ENCODE data around the gene NGEF. TPM values are rescaled to one million over a fixed set of nuclear protein-coding genes. Genes with fewer than 3 reads are reported as not detected.

The NGEF gene
- total RNA-seq, 2 donors from 2014 or later, result 0.23 TPM; not detected in 1

DNA sequence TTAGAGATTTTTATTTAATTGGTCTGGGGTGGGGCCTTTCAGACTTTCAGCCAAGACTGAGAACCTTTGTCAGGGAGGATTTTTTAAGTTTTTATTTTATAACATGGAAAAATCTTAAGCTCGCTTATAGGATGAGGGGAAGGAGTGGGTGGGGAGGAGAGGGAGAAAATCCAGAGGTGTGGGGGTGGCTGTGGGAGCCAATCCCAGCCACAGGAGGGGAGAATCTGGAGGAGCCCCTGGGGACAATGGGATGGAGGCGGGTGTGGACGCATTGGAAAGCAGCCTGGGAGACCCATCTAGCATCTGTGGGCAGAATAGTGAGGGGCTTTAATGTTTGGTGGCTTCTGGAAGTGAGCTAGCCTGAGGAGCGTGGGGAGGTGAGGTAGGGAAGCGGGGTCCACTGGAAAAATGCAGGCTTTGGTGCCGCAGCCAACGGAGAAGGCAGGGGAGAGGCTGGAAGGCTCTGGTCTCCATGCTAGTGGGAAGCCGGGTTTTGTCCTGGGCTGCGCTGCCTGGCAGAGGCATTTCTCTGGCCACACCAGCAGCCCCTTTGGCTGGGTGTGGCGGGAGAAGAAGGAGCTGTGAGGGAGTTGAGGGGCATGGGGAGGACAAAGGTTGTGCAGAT lies 35.6 kb upstream of the NGEF start:
- Mint-ChIP-seq H3K36me3 (no peaks in the 10 kb centered on the region), H3K9me3 (no peaks in the 10 kb centered on the region), H3K27ac (no peak overlapping the region)
- DNase-seq (ENCODE audit: low spot score in 2 of 2), result no peak
- no peak for ATAC-seq

DNA sequence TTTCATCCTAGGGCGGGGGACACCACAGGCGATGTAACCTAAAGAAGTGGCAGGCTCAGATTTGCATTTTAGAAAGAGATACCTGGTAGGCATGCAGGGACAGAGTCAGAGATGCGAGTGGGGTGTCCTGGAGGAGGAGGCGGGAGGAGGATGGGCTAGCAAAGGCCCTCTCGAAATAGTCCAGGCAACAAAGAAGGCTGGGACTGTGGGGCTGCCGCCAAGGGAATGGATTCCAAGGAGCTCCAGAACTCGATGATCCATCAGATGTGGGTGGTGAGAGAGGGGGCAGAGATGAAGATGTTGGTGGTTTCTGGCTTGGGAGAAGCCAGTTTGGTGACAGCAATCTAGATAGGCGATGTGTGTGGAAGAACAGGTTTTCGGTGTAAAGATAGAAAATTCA lies 34.6 kb upstream of the NGEF start:
- H3K36me3 Mint-ChIP-seq, result no peaks in the 10 kb centered on the region
- ATAC-seq (no peak), DNase-seq (ENCODE audit: low spot score in 2 of 2) (no peak)
- no peaks in the 10 kb centered on the region for H3K9me3 Mint-ChIP-seq
- peak overlapping the region; percentile 2 to 13 for H3K27ac Mint-ChIP-seq

DNA sequence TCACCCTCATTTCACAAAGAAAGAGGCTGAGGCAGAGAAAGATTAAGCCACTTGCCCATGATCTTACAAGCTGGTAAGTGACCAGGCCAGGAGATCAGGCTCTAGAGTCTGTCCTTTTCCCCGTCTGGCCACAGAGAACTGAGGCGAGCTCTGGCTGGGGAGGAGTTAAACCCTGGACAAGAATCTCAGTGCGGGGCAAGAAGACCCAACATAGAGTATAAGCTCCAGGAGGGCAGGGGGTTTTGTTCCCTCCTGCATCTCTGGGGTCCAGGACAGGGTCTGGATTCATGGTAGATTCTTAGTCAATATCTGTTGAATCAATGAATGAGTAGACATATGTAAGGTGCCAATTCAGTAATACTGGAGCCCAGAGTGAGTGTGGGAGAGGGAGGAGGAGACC lies 34.1 kb upstream of the NGEF start:
- Mint-ChIP-seq H3K27ac (peak overlapping the region in 1 of 2 donors; percentile 2), H3K9me3 (no peaks in the 10 kb centered on the region), H3K36me3 (no peaks in the 10 kb centered on the region)
- DNase-seq (ENCODE audit: low spot score in 2 of 2), result no peak
- ATAC-seq, result no peak

DNA sequence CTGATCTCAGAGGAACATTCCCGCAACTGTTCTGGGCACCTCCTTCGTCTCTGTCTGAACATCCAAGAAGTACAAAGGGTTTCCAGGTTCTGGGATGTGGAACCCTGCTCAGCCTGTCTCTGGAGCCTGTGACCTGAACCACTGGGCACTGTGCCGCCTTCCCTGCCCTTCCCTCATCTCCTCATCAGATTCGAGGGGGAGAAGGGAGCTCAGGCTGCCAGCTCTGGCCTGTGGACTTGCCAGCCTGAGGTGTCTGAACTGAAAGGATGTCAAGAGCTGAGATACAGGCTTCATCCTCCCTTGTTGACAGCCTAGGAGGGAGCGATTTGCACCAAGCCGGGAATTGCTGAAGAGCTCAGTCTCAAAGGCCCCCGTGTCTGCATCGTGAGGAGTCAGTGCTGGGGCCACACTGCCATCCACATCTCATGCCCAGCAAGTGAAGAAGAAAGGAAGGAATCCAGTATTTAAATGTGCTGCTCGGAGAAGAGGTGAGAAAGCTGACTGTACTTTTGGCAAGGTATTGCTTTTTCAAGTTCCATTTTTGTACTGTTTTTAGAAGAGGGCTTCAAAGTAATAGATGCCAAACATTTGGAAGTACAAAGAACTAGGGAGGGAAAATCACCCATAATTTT lies 32.0 kb upstream of the NGEF start:
- no peak for DNase-seq (ENCODE audit: low spot score in 2 of 2)
- no peaks in the 10 kb centered on the region for H3K36me3 Mint-ChIP-seq
- no peaks in the 10 kb centered on the region for H3K9me3 Mint-ChIP-seq
- ATAC-seq, result no peak
- H3K27ac Mint-ChIP-seq, result peak overlapping the region in 1 of 2 donors; percentile 67

DNA sequence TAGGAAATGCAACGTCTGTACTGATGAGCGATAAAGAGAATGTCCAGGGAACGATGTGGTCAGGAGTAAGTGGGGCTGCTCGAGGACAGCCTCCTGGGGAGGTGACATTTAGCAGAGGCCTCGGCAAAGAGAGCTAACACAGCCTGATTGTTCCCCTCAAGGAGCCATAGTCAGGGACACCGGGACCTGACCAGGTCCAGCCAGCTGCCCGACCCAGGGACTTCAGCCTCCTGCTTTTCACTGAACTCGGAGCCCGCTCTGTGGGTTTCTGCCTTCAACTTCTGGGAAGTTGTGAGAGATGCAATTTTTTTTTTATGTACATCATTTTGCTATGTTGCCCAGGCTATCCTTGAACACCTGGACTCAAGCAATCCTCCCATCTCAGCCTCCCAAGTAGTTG lies 29.5 kb upstream of the NGEF start:
- Mint-ChIP-seq H3K9me3 (no peaks in the 10 kb centered on the region), H3K27ac (no peak overlapping the region), H3K36me3 (no peaks in the 10 kb centered on the region)
- no peak for ATAC-seq
- DNase-seq (ENCODE audit: low spot score in 2 of 2), result no peak

DNA sequence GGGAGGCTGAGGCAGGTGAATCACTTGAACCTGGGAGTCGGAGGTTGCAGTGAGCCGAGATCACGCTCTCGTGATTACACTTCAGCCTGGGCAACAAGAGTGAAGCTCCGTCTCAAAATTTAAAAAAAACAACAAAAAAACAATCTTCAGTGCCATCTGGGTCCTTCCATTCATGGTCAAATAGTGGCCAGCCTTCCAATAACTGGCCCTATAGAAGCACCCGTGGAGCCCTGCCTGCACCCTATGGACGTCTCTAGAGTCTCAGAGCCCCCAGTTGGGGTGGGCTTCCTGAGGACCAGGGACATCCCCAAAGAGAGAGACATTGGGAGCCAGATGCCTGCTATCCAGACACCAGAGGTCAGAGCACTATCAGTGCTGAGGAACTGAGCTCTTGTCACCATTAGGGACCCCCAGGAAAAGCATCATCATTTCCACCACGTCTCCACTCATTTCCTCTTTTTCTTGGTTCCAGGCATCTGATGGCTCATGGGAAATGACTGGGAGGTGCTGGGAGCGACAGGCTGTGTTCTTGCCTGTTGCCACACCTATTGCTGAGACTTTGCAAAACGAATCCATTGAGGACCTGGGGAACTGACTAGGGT lies 28.8 kb upstream of the NGEF start:
- DNase-seq (ENCODE audit: low spot score in 2 of 2), result no peak
- H3K36me3 Mint-ChIP-seq, result no peaks in the 10 kb centered on the region
- no peak for ATAC-seq
- H3K9me3 Mint-ChIP-seq, result no peaks in the 10 kb centered on the region
- H3K27ac Mint-ChIP-seq, result no peak overlapping the region

DNA sequence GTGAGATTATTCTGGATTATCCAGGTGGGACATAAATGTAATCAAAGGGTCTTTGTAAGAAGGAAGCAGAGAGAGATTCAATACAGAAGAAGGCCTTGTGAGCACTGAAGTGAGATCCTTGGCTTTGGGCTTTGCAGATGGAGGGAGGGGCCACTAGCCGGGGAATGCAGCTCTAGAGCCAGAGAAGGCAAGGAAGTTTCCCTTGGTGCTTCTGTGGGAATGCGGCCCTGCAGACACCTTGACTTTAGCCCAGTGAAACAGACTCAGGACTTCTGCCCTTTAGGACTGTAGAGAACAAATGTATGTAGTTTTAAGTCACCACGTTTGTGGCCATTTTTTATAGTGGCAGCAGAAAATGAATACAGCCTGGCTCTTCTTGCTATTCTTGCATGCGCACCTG lies 27.5 kb upstream of the NGEF start:
- ATAC-seq (no peak), DNase-seq (ENCODE audit: low spot score in 2 of 2) (no peak)
- no peaks in the 10 kb centered on the region for H3K36me3 Mint-ChIP-seq
- no peaks in the 10 kb centered on the region for H3K9me3 Mint-ChIP-seq
- H3K27ac Mint-ChIP-seq, result no peak overlapping the region

DNA sequence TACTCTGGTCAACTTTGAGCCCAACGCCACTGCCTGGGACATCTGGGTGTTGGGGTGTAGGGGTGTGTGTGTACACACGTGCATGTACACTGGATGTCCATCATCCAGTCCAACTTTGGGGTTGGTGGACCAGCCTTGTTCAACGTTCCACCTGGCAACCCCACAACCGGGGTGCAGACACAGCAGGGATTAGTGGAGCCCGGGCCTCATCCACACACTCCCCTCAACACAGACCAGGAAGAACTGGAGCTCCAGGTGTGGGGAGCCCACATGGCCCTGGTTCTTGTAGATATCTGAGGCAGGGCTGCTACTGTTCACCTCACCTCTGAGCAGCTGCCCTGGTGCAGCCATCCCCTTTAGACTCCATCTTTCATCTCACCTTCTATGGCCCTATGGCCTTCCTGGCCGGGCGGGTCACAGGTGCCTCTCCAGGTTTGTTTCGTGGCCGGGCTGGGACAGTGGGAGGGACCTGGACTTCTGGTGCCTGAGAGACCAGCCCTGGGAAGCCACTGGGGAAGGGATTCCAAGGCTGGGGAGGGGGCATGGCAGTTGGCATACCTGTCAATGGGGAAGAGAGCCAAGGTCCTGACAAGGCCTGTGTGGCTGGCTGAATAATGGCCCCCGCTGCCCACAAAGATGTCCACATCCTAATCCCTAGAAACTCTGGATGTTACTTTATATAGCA lies 26.9 kb upstream of the NGEF start:
- DNase-seq (ENCODE audit: low spot score in 2 of 2), result no peak

DNA sequence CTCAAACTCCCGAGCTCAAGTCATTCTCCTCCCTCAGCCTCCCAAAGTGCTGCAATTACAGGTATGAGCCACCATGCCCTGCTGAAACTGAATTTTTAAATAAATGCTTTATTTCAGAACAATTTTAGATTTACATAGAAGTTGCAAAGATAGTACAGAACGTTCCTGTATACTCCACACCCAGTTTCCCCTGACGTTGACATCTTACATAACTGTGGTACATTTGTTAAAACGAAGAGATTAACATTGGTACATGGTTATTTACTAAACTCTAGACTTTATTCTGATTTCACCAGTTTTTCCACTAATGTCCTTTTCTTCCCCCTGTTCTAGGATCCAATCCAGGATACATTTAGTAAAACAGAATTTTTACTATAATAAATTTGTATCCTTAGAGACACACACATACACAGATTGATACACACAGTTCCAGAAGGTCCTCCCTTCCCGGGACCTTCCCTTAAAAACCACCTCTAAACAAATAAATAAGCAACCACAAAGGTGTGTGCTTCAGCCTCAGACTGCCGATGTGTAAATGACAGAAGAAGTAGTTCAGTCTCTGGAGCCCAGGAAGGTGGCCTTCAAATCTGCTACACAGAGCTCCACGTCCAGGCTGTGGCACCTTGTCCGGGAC lies 26.3 kb upstream of the NGEF start:
- ATAC-seq (no peak), DNase-seq (ENCODE audit: low spot score in 2 of 2) (no peak)
- Mint-ChIP-seq H3K36me3 (no peaks in the 10 kb centered on the region), H3K27ac (no peak overlapping the region), H3K9me3 (no peaks in the 10 kb centered on the region)

More for the DNA sequence above, 26.9 kb upstream of the NGEF start:
- Mint-ChIP-seq H3K9me3 (no peaks in the 10 kb centered on the region), H3K27ac (no peak overlapping the region), H3K36me3 (no peaks in the 10 kb centered on the region)
- ATAC-seq, result no peak

DNA sequence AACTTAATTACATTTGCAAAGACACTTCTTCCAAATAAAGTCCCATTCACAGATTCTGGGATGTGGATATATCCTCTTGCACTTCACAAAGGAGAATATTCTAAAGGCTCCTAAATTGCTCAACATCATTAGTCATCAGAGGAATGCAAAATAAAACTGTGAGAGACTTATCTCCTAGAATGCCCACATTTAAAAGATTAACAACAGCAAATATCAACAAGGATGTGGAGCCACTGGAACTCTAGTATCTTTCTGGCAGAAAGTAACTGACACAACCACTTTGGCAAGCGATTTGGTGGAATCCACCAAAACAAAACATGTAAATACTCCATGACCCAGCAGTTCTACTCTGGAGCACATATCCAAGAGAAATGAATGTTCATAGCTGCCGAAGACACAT lies 24.0 kb upstream of the NGEF start:
- ATAC-seq, result no peak
- no peak overlapping the region for H3K27ac Mint-ChIP-seq
- H3K9me3 Mint-ChIP-seq, result no peaks in the 10 kb centered on the region
- DNase-seq (ENCODE audit: low spot score in 2 of 2), result no peak
- H3K36me3 Mint-ChIP-seq, result no peaks in the 10 kb centered on the region

DNA sequence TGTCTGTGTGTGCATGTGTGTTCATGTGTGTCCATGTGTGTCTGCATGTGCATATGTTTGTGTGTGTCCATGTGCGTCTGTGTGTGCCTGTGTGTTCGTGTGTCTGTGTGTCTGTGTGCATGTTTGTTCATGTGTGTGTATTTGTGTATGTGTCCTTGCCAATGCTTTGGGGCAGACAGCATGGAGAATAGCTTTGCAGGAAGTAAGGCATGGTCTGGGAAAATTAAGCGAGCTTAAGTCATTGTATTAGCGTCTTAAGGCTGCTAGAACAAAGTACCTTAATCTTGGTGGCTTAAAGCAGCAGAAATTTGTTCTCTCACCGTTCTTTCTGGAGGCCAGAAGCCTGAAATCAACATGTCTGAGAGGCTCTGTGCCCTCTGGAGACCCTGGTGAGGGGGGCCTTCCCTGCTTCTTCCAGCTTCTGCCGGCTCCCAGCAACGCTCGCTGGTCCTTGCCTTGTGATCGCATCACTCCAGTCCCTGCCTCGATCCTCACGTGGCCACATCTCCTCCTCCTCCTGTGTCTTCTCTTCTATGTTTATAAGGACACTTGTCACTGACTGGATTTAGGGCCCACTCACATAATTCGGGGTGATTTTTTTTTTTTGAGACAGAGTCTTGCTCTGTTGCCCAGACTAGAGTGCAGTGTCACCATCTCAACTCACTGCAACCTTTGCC lies 23.2 kb upstream of the NGEF start:
- no peaks in the 10 kb centered on the region for H3K9me3 Mint-ChIP-seq
- ATAC-seq (no peak), DNase-seq (ENCODE audit: low spot score in 2 of 2) (no peak)
- no peak overlapping the region for H3K27ac Mint-ChIP-seq
- no peaks in the 10 kb centered on the region for H3K36me3 Mint-ChIP-seq

DNA sequence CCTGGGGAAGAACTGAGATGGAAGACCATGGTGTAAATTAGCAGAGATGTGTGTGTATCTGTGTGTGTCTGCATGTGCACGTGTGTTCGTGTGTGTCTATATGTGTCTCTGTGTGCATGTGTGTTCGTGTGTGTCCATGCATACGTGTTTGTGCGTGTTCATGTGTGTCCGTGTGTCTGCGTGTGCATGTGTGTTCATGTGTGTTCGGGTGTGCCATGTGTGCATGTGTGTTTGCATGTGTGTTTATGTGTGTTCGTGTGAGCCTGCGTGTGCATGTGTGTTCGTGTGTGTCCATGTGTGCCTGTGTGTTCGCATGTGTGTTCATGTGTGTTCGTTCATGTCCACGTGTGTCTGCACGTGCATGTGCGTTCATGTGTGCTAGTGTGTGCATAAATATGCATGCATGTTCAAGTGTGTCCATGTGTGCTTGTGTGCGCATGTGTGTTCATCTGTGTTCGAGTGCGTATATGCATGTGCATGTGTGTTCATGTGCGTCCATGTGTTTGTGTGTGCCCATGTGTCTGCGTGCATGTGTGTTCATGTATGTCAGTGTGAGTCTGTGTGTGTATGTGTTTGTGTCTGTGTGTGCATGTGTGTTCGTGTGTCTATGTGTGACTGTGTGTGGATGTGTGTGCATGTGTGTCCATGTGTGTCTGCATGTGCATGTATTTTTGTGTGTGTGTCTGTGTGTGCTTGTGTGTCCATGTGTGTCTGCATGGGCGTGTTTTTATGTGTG lies 22.5 kb upstream of the NGEF start:
- ATAC-seq (no peak), DNase-seq (ENCODE audit: low spot score in 2 of 2) (no peak)
- no peaks in the 10 kb centered on the region for H3K9me3 Mint-ChIP-seq
- no peaks in the 10 kb centered on the region for H3K36me3 Mint-ChIP-seq
- H3K27ac Mint-ChIP-seq, result no peak overlapping the region

DNA sequence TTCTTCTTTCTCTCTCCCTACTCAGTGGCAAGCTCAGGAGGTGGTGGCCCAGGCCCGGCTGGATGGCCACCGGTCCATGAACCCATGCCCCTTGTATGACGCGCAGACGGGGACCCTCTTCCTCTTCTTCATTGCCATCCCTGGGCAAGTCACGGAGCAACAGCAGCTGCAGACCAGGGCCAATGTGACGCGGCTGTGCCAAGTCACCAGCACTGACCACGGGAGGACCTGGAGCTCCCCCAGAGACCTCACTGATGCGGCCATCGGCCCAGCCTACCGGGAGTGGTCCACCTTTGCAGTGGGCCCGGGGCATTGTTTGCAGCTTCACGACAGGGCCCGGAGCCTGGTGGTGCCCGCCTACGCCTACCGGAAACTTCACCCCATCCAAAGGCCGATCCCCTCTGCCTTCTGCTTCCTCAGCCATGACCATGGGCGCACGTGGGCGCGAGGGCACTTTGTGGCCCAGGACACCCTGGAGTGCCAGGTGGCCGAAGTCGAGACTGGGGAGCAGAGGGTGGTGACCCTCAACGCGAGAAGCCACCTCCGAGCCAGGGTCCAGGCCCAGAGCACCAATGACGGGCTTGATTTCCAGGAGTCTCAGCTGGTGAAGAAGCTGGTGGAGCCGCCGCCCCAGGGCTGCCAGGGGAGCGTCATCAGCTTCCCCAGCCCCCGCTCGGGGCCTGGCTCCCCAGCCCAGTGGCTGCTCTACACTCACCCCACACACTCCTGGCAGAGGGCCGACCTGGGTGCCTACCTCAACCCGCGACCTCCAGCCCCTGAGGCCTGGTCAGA lies 21.2 kb upstream of the NGEF start:
- DNase-seq (ENCODE audit: low spot score in 2 of 2) (no peak), ATAC-seq (no peak)
- Mint-ChIP-seq H3K36me3 (no peaks in the 10 kb centered on the region), H3K27ac (peak overlapping the region in 1 of 2 donors; percentile 47), H3K9me3 (no peaks in the 10 kb centered on the region)

DNA sequence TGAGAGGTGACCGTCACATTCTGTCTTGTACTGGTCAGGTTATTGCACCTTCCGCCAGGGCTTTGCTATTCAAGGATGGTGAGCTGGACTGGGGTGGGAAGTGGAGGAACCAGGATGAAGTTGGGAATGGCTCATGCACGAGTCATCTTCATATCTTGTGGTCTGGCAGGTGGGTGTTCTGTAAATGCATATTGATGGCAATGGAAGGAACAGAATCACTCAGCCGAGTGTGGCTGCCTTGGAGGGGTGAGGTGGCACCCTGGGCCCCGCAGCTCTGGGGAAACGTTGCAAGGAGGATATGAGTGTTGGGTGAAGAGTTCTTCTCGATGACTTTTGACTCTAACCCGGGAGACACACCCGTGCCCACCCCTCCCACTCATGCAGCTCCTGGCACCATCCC lies 20.6 kb upstream of the NGEF start:
- no peaks in the 10 kb centered on the region for H3K9me3 Mint-ChIP-seq
- H3K27ac Mint-ChIP-seq, result peak overlapping the region in 1 of 2 donors; percentile 47
- peak in 1 of 2 donors; percentile 56 for ATAC-seq
- no peak for DNase-seq (ENCODE audit: low spot score in 2 of 2)
- no peaks in the 10 kb centered on the region for H3K36me3 Mint-ChIP-seq

DNA sequence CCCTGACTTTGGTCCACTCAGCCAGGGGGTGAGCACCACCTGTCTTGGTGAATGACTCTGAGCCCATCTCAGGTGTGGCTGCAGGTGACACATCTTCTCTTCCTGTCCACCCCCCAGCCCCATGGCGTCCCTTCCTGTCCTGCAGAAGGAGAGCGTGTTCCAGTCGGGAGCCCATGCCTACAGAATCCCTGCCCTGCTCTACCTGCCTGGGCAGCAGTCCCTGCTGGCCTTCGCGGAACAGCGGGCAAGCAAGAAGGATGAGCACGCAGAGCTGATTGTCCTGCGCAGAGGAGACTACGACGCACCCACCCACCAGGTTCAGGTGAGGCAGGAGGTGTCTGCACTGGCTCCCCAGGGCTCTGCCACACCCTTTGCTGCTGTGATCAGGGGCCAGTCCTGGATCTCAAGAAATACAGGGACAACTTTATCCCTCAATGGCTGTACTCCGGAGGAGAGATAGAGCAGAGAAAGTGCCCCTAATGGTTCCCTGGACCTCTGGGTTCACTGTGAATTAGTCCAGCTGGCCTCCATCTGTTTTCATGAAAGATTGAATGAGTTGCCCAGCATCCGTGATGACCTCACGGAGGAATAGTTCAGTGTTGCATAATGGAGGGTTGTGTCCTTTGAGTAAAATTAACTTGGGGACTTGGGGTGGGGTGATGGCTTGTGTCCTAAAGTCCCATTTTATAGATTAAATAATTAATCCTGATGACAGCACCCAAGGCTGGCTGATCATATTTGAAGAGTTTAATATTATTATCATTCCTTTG lies 19.7 kb upstream of the NGEF start, which contains the start of gene NEU2:
NEU2 (plus strand) TSS at position 122 of the 770 bp plus-strand sequence; CDS start at position 122, 0 bp downstream.
- DNase-seq (ENCODE audit: low spot score in 2 of 2) (no peak), ATAC-seq (no peak)
- H3K9me3 Mint-ChIP-seq, result no peaks in the 10 kb centered on the region
- H3K27ac Mint-ChIP-seq, result peak within 1 kb of the TSS in 1 of 2 donors; percentile 36
- no peaks in the 10 kb centered on the region for H3K36me3 Mint-ChIP-seq
